Upper lobe of left lung (tissue), 4 donors: ENCODE measurements around the gene RNF111.

ENCODE experiments used
- EP300 ChIP-seq, 4 donors: sonication (generic); formaldehyde crosslinking; IDR thresholded peaks; one replicate each; pipeline ENCODE4 v1.5.1; 2017; ENCODE audit warnings: antibody characterized with exemption in 4 of 4, control low read depth in 2 of 4
- POLR2A ChIP-seq, 4 donors: fragments of 450-650 bp; IDR thresholded peaks; one replicate each; pipeline ENCODE4 v1.5.1; 2016 to 2017; ENCODE audit warnings: antibody characterized with exemption in 4 of 4, mild to moderate bottlenecking in 2 of 4
- POLR2AphosphoS5 ChIP-seq, 2 donors: sonication (generic); formaldehyde crosslinking; IDR thresholded peaks; one replicate each; pipeline ENCODE4 v1.5.1; 2017; ENCODE audit warnings: antibody characterized with exemption in 2 of 2
- TF ChIP-seq, protein P1 (sequence below), 6 experiments: fragments of 450-650 bp in 4 of 6; fragments of 200-600 bp in 2 of 6; sonication (generic) in 2 of 6; IDR thresholded peaks; one replicate each; pipeline ENCODE4 v1.5.1; 2016 to 2019; ENCODE audit warnings: antibody characterized with exemption in 6 of 6

DNA sequence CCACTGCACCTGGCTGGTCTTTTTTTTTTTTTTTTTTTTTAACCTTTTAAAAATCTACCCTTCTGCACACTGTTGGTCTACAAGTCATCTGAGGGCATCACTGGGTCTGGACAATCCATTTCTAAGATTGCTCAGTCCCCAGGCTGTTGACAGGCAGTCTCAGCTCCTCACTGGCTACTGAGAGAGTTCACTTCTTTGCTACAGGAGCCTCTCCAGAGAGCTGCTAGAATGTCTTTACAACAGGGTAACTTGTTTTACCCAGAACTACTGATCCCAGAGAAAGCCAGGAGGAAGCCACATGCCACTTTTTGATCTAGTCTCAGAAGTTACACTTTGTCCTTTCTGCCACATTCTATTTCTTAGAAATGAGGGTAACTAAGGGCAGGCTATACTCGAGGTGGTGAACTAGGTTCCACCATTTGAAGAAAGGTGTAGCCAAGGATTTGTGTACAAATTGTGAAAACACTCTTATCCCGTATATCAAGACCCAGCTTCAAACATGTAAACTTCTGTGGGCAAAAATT, 111.8 kb downstream of the RNF111 start:
- TF ChIP-seq, protein P1, sequence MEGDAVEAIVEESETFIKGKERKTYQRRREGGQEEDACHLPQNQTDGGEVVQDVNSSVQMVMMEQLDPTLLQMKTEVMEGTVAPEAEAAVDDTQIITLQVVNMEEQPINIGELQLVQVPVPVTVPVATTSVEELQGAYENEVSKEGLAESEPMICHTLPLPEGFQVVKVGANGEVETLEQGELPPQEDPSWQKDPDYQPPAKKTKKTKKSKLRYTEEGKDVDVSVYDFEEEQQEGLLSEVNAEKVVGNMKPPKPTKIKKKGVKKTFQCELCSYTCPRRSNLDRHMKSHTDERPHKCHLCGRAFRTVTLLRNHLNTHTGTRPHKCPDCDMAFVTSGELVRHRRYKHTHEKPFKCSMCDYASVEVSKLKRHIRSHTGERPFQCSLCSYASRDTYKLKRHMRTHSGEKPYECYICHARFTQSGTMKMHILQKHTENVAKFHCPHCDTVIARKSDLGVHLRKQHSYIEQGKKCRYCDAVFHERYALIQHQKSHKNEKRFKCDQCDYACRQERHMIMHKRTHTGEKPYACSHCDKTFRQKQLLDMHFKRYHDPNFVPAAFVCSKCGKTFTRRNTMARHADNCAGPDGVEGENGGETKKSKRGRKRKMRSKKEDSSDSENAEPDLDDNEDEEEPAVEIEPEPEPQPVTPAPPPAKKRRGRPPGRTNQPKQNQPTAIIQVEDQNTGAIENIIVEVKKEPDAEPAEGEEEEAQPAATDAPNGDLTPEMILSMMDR (IDR thresholded peaks at IDR 0.05): no peak
- TF ChIP-seq POLR2A (IDR thresholded peaks at IDR 0.05): no peak
- no peak for TF ChIP-seq POLR2AphosphoS5 (IDR thresholded peaks at IDR 0.05)
- no peak for TF ChIP-seq EP300 (IDR thresholded peaks at IDR 0.05)
